Subcutaneous abdominal adipose tissue (tissue), 5 donors: ENCODE data around the gene ITFG1.
"Not testable (repeated sequence)": the region's sequence is repeated elsewhere in the genome, so short reads cannot be mapped to it uniquely, and the experiment has no call there.

ENCODE experiments used
- H3K27ac ChIP-seq: one replicate; pipeline ENCODE4 v1.7.0; 2013; ENCODE audit warnings: low read depth, mild to moderate bottlenecking, inconsistent platforms, low read length, moderate library complexity
- H3K27me3 ChIP-seq, 5 donors: one replicate each; pipeline ENCODE4 v1.7.0; 2013; ENCODE audit warnings: low read length in 5 of 5, inconsistent platforms in 1 of 5; ENCODE audit not compliant: control insufficient read depth in 5 of 5, insufficient read depth in 4 of 5
- H3K36me3 ChIP-seq, 5 donors: one replicate each; pipeline ENCODE4 v1.7.0; 2013; ENCODE audit warnings: low read length in 5 of 5; ENCODE audit not compliant: control insufficient read depth in 5 of 5, insufficient read depth in 5 of 5
- H3K4me1 ChIP-seq, 5 donors: one replicate each; pipeline ENCODE4 v1.7.0; 2013; ENCODE audit warnings: low read length in 5 of 5, mild to moderate bottlenecking in 3 of 5, moderate library complexity in 1 of 5; ENCODE audit not compliant: control insufficient read depth in 5 of 5, insufficient read depth in 5 of 5
- H3K4me3 ChIP-seq, 5 donors: one replicate each; pipeline ENCODE4 v1.7.0; 2013; ENCODE audit warnings: low read length in 5 of 5, low read depth in 1 of 5
- H3K9ac ChIP-seq, 5 donors: one replicate each; pipeline ENCODE4 v1.7.0; 2013; ENCODE audit warnings: low read length in 5 of 5, mild to moderate bottlenecking in 4 of 5, moderate library complexity in 3 of 5
- H3K9me3 ChIP-seq, 5 donors: one replicate each; pipeline ENCODE4 v1.7.0; 2013; ENCODE audit warnings: low read length in 5 of 5; ENCODE audit not compliant: control insufficient read depth in 5 of 5
- donor health status: healthy.
- donor health status: healthy.
- donor health status: healthy.
- donor health status: healthy.
- donor health status: healthy.

The ITFG1 gene

GRCh38 chr16:47156680-47157215 lies 304.1 kb downstream of the ITFG1 start:
- H3K36me3 ChIP-seq, result peaks cover 20 to 46% (median 41%) of the 10 kb centered on the region in 5 donors
- H3K4me3 ChIP-seq, result no peak overlapping the region
- no peaks in the 10 kb centered on the region for H3K27me3 ChIP-seq
- no peak overlapping the region for H3K27ac ChIP-seq
- H3K9ac ChIP-seq, result no peak overlapping the region
- peaks cover 0 to 9% (median 5%) of the 10 kb centered on the region in 5 donors for H3K9me3 ChIP-seq
- H3K4me1 ChIP-seq, result no peaks in the 10 kb centered on the region

- H3K9me3 ChIP-seq, H3K27ac ChIP-seq, H3K4me3 ChIP-seq, H3K27me3 ChIP-seq, H3K9ac ChIP-seq, H3K4me1 ChIP-seq: not testable (repeated sequence)
- H3K36me3 ChIP-seq, result peaks cover 20 to 32% (median 29%) of the 10 kb centered on the region in 5 donors
These were observed 308.4 kb downstream of the ITFG1 start for GRCh38 chr16:47152501-47152900.

GRCh38 chr16:47150067-47150466 lies 310.8 kb downstream of the ITFG1 start:
- Histone ChIP-seq H3K4me1 (peaks cover 0 to 1% (median 0%) of the 10 kb centered on the region in 5 donors), H3K9ac (no peak overlapping the region), H3K27ac (no peak overlapping the region), H3K4me3 (no peak overlapping the region), H3K36me3 (peaks cover 11 to 21% (median 18%) of the 10 kb centered on the region in 5 donors), H3K27me3 (peaks cover 0 to 3% (median 0%) of the 10 kb centered on the region in 5 donors), H3K9me3 (peaks cover 0 to 9% (median 5%) of the 10 kb centered on the region in 5 donors)

GRCh38 chr16:47144559-47144877 lies 316.3 kb downstream of the ITFG1 start:
- Histone ChIP-seq H3K4me3 (peak overlapping the region in 4 of 5 donors; percentile 53 to 65 (median 58)), H3K4me1 (peaks cover 2 to 27% (median 21%) of the 10 kb centered on the region in 5 donors), H3K27ac (no peak overlapping the region), H3K36me3 (no peaks in the 10 kb centered on the region), H3K27me3 (peaks cover 0 to 11% (median 2%) of the 10 kb centered on the region in 5 donors), H3K9me3 (no peaks in the 10 kb centered on the region), H3K9ac (peak overlapping the region in 2 of 5 donors; percentile 33 to 46)

- Histone ChIP-seq H3K4me3 (peak within 1 kb of the TSS in 4 of 5 donors; percentile 53 to 70 (median 58)), H3K36me3 (no peaks in the 10 kb centered on the region), H3K9ac (peak within 1 kb of the TSS in 3 of 5 donors; percentile 33 to 46 (median 39)), H3K27me3 (peaks cover 0 to 11% (median 2%) of the 10 kb centered on the region in 5 donors), H3K27ac (no peak within 1 kb of the TSS), H3K9me3 (no peaks in the 10 kb centered on the region), H3K4me1 (peaks cover 2 to 27% (median 21%) of the 10 kb centered on the region in 5 donors)
These were observed 316.9 kb downstream of the ITFG1 start, which contains the start of gene NETO2 for GRCh38 chr16:47143677-47144558. TSS of gene NETO2 (minus strand) at chr16:47143945. CDS start at chr16:47143612, 333 bp downstream.

GRCh38 chr16:47142821-47143676 lies 317.8 kb downstream of the ITFG1 start:
- H3K36me3 ChIP-seq, result no peaks in the 10 kb centered on the region
- peaks cover 2 to 27% (median 21%) of the 10 kb centered on the region in 5 donors for H3K4me1 ChIP-seq
- H3K27ac ChIP-seq, result no peak overlapping the region
- peak overlapping the region; percentile 36 to 70 (median 63) for H3K4me3 ChIP-seq
- peak overlapping the region in 1 of 5 donors; percentile 39 for H3K9ac ChIP-seq
- H3K9me3 ChIP-seq, result no peaks in the 10 kb centered on the region
- H3K27me3 ChIP-seq, result peaks cover 0 to 11% (median 2%) of the 10 kb centered on the region in 5 donors

- Histone ChIP-seq H3K27ac (no peak overlapping the region), H3K9ac (peak overlapping the region in 2 of 5 donors; percentile 39 to 47), H3K4me3 (peak overlapping the region; percentile 36 to 70 (median 63)), H3K27me3 (peaks cover 0 to 11% (median 2%) of the 10 kb centered on the region in 5 donors), H3K9me3 (no peaks in the 10 kb centered on the region), H3K36me3 (no peaks in the 10 kb centered on the region), H3K4me1 (peaks cover 2 to 27% (median 21%) of the 10 kb centered on the region in 5 donors)
These were observed 318.4 kb downstream of the ITFG1 start for GRCh38 chr16:47142486-47142820.

- peaks cover 0 to 9% (median 2%) of the 10 kb centered on the region in 5 donors for H3K27me3 ChIP-seq
- peak overlapping the region in 2 of 5 donors; percentile 42 to 47 for H3K9ac ChIP-seq
These were observed 318.9 kb downstream of the ITFG1 start for GRCh38 chr16:47141773-47142485.

GRCh38 chr16:47140686-47141085 lies 320.2 kb downstream of the ITFG1 start:
- peaks cover 2 to 27% (median 21%) of the 10 kb centered on the region in 5 donors for H3K4me1 ChIP-seq
- H3K27me3 ChIP-seq, result peaks cover 0 to 8% (median 2%) of the 10 kb centered on the region in 5 donors
- no peaks in the 10 kb centered on the region for H3K36me3 ChIP-seq
- no peak overlapping the region for H3K4me3 ChIP-seq
- no peaks in the 10 kb centered on the region for H3K9me3 ChIP-seq
- H3K9ac ChIP-seq, result no peak overlapping the region
- H3K27ac ChIP-seq, result no peak overlapping the region

More at GRCh38 chr16:47141773-47142485, 318.9 kb downstream of the ITFG1 start:
- peak overlapping the region; percentile 36 to 70 (median 63) for H3K4me3 ChIP-seq
- no peaks in the 10 kb centered on the region for H3K9me3 ChIP-seq
- H3K36me3 ChIP-seq, result no peaks in the 10 kb centered on the region
- H3K4me1 ChIP-seq, result peaks cover 2 to 27% (median 21%) of the 10 kb centered on the region in 5 donors
- H3K27ac ChIP-seq, result no peak overlapping the region
